Hepatocyte (in vitro differentiated cells): Measurements from ENCODE around the gene CDK6.

Experiments used
- CTCF ChIP-seq: fragments of 200-600 bp; sonication (generic); IDR thresholded peaks from 2 replicates; pipeline ENCODE4 v1.5.1; 2016; ENCODE audit warnings: antibody characterized with exemption, mild to moderate bottlenecking; ENCODE audit not compliant: poor library complexity
- EZH2phosphoT487 ChIP-seq: fragments of 200-600 bp; sonication (generic); IDR thresholded peaks from one replicate; pipeline ENCODE4 v1.6.1; 2018; ENCODE audit warnings: antibody characterized with exemption, mild to moderate bottlenecking, low read depth, moderate library complexity; ENCODE audit not compliant: unreplicated experiment, severe bottlenecking

GRCh38 chr7:92881091-92881485 is 44.7 kb upstream of the CDK6 start:
- TF ChIP-seq EZH2phosphoT487 (no peak), CTCF (no peak)
